ENCODE measurements around the gene ABLIM1.

- TF ChIP-seq, protein P1, sequence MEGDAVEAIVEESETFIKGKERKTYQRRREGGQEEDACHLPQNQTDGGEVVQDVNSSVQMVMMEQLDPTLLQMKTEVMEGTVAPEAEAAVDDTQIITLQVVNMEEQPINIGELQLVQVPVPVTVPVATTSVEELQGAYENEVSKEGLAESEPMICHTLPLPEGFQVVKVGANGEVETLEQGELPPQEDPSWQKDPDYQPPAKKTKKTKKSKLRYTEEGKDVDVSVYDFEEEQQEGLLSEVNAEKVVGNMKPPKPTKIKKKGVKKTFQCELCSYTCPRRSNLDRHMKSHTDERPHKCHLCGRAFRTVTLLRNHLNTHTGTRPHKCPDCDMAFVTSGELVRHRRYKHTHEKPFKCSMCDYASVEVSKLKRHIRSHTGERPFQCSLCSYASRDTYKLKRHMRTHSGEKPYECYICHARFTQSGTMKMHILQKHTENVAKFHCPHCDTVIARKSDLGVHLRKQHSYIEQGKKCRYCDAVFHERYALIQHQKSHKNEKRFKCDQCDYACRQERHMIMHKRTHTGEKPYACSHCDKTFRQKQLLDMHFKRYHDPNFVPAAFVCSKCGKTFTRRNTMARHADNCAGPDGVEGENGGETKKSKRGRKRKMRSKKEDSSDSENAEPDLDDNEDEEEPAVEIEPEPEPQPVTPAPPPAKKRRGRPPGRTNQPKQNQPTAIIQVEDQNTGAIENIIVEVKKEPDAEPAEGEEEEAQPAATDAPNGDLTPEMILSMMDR (IDR thresholded peaks at IDR 0.05) = no peak
- no peak for TF ChIP-seq REST (IDR thresholded peaks at IDR 0.05; ENCODE audit: insufficient read depth in 1 of 2, low read depth in 2 of 2, low read length in 1 of 2)
- TF ChIP-seq POLR2AphosphoS5 (IDR thresholded peaks at IDR 0.05; ENCODE audit: low read depth, low read length) = peak; percentile 58; the same call in 1 of the 2 replicates
- peak; percentile 26; the same call in 1 of the 2 replicates for TF ChIP-seq SIN3A (IDR thresholded peaks at IDR 0.05; ENCODE audit: borderline replicate concordance, insufficient read depth, low read depth, low read length)
- peak; percentile 62 for TF ChIP-seq TCF7L2 (IDR thresholded peaks at IDR 0.05; ENCODE audit: low read depth, low read length)
Observed at GRCh38 chr10:114684084-114684821, 26.2 kb upstream of the ABLIM1 start.

Measured in Panc1 (cell line).